C1 segment of cervical spinal cord (tissue), 14 donors: ENCODE measurements around the gene RPS10.
"Not testable (repeated sequence)": the region's sequence is repeated elsewhere in the genome, so short reads cannot be mapped to it uniquely, and the experiment has no call there.

Source experiments
- DNase-seq, 14 donors: peaks; one replicate each; lab custom pipeline; 2025; lab: John Stamatoyannopoulos, UW

Gene RPS10

GRCh38 chr6:34447910-34448309 lies 22.0 kb upstream of the RPS10 start:
- peak in 2 of 14 donors; percentile 46 to 96 for DNase-seq

GRCh38 chr6:34447386-34447785 lies 21.5 kb upstream of the RPS10 start:
- DNase-seq = peak in 1 of 14 donors; percentile 57

- no peak for DNase-seq
Observed at GRCh38 chr6:34445313-34445860, 19.5 kb upstream of the RPS10 start.

- DNase-seq = no peak
Observed at GRCh38 chr6:34441526-34441925, 15.7 kb upstream of the RPS10 start.

- DNase-seq = no peak
Observed at GRCh38 chr6:34439442-34439841, 13.6 kb upstream of the RPS10 start.

GRCh38 chr6:34438705-34439104 lies 12.8 kb upstream of the RPS10 start:
- DNase-seq = no peak

GRCh38 chr6:34437644-34437970 lies 11.7 kb upstream of the RPS10 start:
- DNase-seq = no peak

GRCh38 chr6:34436803-34437643 lies 11.2 kb upstream of the RPS10 start:
- DNase-seq = no peak

GRCh38 chr6:34435916-34436315 lies 10.0 kb upstream of the RPS10 start:
- no peak for DNase-seq

- DNase-seq = no peak
Observed at GRCh38 chr6:34425132-34425497, 754 bp downstream of the RPS10 start.

GRCh38 chr6:34424200-34425131 lies 1.4 kb downstream of the RPS10 start:
- DNase-seq = no peak

GRCh38 chr6:34423254-34423653 lies 2.6 kb downstream of the RPS10 start:
- no peak for DNase-seq

GRCh38 chr6:34418367-34418766 lies 7.5 kb downstream of the RPS10 start:
- DNase-seq = no peak

GRCh38 chr6:34416877-34417371 lies 8.9 kb downstream of the RPS10 start:
- DNase-seq = peak in 1 of 14 donors; percentile 69

- peak in 11 of 14 donors; percentile 9 to 62 (median 37) for DNase-seq
Observed at GRCh38 chr6:34414999-34415858, 10.6 kb downstream of the RPS10 start.

- DNase-seq = no peak
Observed at GRCh38 chr6:34412643-34413214, 13.1 kb downstream of the RPS10 start.

- peak in 11 of 14 donors; percentile 9 to 84 (median 43) for DNase-seq
Observed at GRCh38 chr6:34412016-34412415, 13.9 kb downstream of the RPS10 start.

GRCh38 chr6:34407915-34408314 lies 18.0 kb downstream of the RPS10 start:
- DNase-seq = not testable (repeated sequence)

GRCh38 chr6:34396518-34396917 lies 29.4 kb downstream of the RPS10 start:
- no peak for DNase-seq

GRCh38 chr6:34393966-34394305 lies 31.9 kb downstream of the RPS10 start:
- DNase-seq = no peak
